GM04504 (cell line): ENCODE results near the gene HTD2.
A peak's percentile ranks its signal among the peaks of the same experiment; 100 is the strongest.
"Not testable (repeated sequence)": the region's sequence is repeated elsewhere in the genome, so short reads cannot be mapped to it uniquely, and the experiment has no call there.

Experiments
- DNase-seq: peaks from one replicate; pipeline ENCODE4 v3.0.0-alpha.2; 2012; ENCODE audit warnings: low read depth

HTD2 gene

DNA sequence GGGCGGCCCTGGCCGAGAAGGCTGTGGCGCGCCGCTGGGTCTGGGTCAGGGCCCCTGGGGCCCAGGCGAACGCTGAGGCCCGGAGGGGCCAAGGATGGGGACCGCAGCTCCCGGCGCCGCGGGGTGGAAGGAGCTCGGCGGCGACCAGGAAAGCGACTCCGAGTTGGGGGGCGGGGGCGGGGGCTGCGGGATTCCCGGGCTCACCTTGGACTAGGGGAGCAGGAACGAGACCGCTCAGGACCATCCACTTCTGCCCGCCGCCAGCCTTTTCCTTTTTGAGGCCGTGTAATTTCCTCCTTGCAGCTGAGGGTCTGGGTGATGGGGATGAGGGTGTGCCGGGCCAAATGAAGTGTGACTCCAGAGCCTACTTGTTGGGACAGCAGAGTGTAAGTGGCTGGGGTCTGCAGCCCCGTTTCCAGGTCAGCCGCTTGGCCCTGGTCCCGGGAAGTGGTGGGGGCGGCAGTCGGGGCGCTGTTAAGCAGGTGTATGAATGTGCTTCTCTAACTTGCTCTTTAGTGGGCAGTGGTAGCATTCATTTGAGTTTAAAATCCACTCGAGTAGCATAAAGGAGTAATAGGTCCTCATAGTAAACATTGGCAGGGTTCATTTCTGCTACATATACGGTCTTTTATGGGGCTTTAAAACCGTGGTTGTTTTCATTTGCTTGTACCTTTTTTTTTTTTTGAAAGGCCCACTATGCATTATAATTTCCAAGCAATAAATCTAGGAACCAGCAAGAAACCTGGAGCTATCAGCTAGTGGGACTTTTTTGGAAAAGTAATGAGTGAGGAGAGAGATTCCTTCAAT lies 27.1 kb downstream of the HTD2 start:
- DNase-seq: no peak

DNA sequence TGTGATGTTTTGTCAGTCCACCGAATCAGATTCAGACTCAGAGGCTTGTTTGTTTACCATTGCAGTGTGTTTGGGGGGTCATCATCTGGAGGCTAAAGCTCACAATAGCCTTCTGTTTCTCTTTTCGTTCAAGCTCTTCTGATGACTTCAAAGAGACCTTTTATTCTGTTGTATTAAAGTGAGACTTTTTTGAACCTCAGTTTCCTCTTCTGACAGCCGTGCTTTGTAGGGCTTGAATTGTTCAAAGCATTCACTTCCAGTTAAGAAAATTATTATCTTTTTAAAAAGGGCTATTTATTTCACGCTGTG lies 27.6 kb downstream of the HTD2 start:
- DNase-seq: no peak

DNA sequence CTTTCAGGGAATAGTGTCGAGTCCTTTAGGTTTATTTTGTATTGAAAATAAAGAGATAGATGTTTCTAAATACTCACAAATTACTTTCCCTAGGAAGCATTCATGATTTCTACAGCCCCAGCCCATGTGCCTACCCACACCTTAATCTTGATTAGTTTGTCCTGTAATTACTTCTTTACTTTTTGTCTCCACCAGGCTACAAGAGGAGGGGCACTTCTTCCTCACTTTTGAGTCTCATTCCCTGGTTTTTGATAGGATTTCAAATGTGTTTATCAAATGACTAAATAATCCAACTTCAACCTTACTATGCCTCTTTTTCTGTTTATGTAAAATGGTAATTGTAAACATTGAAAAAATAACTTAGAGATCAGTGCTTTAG lies 28.2 kb downstream of the HTD2 start:
- DNase-seq: no peak

DNA sequence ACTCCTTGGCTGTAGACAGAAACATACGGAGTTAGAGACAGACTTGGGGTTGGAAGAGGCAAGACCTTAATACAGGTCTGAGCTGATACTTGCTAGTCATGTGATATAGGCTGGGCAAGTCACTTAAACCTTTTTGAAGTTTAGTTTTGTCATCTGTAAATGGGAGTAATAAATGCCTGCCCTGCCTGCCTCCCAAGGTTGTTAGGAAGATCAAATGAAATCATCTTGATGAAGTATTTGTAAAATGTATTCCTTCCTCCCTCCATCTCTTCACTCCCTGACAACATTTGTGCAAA lies 29.3 kb downstream of the HTD2 start:
- DNase-seq: no peak

DNA sequence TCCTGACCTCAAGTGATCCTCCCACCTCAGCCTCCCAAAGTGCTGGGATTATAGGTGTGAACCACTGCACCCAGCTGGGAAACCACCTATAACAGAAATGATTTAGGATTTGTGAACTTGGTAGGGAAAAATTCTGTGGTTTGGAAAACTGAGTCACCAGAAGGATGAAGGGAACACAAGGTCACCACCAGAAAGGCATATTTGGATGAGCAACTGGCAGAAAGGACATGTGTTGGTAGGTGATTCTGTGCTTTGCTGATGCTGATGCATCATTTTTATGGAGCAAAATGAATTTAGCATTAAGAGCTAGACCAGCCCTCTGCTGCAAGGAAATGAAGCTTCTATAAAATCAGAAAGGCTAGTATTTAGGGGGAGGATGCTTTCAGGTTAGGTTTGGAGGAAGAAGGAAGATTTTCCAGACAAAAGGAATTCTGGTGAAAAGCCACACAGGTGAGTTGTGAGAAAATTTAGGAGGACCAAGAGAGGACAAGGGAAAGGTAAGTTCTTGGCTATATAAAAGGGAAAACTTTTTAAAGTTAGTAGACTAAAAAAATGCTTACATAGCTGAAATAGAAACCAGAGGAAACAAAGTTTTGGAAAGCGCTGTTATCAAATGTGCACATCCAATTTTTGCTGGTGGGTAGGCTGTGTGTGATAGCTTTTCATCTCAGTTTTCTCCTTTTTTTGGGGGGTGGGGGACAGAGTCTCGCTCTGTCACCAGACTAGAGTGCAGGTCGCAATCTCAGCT lies 30.0 kb downstream of the HTD2 start:
- DNase-seq: peak; percentile 85

DNA sequence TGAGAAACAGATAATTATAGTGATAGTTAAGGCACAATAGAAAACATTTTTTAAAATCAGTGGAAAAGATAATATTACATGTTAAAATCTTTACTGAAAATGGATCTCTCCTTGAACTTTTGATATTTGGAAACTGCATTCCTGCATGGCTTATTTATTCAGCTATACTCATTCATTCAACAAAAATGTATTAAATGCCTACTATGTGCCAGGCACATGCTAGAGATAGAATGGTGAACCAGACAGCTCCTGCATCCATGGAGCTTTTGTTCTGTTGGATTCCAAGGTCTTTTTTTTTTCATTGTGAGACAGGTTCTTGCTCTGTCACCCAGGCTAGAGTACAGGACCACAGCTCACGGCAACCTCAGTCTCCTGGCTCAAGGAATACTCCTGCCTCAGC lies 30.9 kb downstream of the HTD2 start:
- no peak for DNase-seq

DNA sequence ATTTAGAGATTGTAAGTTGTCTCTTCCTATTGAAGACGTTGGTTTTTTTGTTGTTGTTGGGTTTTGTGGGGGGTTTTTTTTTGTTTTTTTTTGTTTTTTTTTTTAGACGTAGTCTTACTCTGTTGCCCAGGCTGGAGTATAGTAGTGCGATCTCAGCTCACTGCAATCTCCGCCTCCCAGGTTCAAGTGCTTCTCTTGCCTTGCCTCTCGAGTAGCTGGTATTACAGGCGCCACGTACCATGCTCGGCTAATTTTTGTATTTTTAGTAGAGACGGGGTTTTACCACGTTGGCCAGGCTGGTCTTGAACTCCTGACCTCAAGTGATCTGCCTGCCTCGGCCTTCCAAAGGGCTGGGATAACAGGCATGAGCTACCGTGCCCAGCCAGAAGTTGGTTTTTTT lies 32.8 kb downstream of the HTD2 start:
- not testable (repeated sequence) for DNase-seq

DNA sequence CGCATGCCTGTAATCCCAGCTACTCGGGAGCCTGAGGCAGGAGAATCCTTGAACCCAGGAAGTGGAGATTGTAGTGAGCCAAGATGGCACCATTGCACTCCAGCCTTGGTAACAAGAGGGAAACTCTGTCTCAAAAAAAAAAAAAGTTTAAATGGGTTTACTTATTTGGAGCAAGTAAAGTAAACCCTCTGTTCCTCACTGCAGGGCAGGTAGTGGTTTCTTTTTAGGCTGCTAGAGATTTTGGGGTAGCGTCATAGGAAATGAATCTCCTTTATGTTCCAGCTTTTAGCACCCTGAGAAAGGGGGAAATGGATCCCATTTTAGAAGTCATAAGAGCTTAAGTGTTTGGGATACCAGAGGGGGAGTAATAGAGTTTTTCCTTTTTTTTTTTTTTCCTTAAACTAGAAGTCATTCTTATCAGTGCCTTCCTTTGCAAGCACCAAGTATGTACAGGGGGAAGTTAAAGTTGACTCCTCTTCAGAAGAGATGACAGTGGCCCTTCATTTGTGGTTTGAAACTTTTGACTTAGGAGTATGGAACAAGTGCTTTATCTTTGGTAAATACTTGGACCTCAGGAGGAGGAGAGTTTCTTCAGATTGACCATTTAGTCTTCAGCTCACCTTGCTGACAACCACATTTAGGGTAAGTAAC lies 34.4 kb downstream of the HTD2 start:
- DNase-seq: no peak

DNA sequence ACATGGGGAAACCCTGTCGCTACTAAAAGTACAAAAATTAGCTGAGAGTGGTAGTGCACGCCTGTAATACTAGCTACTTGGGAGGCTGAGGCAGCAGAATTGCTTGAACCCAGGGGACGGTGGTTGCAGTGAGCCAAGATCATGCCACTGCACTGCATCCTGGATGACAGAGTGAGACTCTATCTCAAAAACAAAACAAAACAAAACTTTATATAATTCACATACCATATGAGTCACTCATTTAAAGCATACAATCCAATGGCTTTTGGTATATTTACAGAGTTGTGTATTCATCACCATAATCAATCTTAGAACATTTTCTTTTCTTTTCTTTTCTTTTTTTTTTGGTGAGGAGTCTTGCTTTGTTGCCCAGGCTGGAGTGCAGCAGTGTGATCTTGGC lies 35.1 kb downstream of the HTD2 start:
- DNase-seq: no peak

DNA sequence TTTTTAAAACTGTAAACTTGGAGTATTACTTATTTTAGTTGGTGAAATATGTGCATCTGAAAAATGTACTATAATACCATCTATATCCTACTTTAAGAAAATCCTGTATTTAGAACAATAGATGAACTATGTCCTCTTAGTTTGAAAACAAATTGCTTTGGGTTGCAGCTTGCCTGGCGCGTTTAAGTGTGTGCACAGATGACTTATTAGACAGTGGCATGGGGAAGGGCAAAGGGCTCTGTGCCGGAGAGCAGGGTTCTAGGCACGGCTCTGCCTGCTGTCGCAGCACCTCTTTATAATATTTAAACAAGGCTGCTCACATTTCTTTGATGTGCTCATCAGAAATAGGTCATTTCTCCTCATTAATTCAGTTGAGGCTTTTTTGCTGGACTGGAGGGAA lies 36.4 kb downstream of the HTD2 start:
- no peak for DNase-seq

DNA sequence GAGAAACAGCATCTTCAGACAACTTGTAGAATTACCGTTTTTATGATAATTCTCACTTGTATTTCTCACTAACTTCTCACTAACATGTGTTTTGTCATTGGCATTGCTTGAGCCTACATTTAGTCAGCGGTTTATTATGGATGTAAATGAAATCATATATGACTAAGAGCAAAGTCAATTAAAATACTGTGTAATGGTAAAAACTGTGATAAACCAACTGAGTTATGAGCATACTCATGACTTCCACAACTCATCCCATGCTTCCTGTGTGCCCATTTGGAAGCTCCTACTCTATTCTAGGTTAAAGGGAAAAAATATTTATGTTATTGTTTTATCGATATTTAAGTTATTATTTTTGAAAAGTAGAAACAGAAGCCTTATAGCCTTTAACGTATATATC lies 39.1 kb downstream of the HTD2 start:
- DNase-seq: no peak

DNA sequence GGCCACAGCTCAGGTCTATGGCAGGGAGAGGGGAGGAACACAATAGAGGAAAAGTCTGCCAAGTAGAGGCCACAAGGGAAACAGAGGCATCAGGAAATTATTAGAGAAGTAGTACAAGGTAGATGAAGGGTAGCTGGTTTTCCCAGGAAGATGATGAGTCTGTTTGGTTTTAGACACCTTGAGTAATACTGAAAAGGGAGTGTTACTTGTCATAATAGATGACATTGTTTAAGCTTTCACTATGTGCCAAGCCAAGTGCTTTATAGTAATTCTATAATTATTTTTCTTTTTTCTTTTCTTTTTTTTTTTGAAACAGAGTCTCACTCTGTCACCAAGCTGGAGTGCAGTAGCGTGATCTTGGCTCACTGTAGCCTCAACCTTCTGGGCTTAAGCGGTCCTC lies 40.0 kb downstream of the HTD2 start:
- DNase-seq: no peak

DNA sequence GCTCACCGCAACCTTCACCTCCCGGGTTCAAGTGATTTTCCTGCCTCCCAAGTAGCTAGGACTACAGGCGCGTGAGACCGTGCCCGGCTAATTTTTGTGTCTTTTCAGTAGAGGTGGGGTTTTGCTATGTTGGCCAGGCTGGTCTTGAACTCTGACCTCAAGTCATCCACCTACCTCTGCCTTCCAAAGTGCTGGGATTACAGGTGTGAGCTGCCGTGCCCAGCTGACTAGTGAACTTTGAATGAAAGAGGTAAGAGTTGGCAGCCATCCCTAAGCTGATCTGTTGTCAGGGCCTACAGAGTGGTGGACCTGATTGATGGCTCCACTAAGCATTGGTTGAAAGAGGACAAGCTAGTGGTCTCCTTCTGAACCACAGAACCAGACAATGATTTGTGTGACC lies 41.7 kb downstream of the HTD2 start:
- no peak for DNase-seq

DNA sequence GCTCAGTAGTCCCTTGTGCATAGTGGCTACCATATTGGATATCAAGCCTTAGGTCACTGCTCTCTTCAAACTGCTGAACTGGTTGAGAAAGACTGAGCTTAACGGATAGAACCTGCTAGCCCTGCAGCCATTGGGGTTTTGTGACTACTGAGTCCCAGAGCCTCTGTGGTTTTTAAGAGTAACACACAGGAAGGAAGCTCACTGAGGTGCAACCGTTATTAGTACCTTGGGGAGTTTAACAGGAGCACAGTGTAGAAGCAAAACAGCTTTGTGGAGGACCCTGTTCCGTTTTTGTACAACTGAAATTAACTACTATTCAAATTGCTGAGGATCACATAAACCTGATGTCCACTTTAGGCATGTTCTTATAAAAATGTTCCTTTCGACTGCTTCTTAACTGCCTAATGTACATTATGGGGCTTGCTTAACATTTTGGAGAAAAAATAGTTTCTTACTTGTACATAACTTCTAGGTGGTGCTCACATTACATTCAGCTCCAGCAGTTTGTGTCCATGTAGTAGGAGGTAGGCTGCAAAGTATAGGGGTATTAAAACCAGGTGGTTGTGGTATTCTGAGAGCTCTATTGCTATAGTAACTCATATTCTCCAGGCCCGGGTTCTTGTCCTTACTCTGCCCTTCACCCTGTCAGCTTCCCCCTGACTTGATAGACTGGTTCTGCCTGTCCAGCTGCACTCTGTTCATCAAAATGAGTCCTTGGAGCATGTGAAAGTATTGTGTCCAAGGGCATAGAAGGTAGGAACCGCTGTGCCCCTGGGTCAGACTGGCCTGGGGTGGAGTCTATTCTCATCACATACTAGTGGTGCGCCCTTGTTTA lies 43.7 kb downstream of the HTD2 start:
- DNase-seq: no peak

DNA sequence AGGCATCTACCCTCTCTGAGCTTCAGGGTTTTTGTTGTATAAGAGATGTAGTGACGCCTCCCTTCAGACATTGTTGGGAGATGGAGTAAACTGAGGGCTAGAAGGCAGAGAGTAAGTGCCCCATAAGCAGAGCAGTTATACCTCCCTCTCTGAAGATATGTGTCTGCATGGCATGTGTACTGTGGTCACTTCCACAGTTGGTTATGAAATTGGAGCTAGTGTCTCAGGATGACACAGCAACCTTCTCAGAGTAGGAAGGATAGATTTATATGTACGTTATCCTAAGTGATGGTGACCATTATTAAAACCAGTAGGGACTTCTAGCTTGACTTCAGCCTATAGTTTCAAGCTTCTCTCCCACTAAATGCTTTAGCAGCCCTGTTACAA lies 44.3 kb downstream of the HTD2 start:
- DNase-seq: no peak

DNA sequence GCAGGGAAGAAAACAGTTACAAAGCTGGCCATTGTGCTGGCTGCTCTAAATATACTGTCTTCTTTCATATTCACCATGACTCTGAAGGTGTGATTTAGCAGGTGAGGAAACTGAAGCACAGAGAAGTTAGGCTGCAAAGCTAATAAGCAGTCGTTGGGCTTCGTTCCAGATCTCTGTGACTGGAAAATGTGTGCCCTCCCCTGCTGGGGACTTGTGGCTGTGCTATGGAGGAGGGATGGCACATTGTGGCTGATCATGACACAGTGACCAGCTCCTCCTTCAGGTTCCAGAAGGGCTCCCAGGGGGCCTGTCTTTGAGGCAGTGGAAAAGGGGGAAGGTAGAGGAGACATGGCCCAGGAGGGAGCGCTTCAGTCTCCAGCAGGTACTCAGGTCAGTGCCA lies 45.6 kb downstream of the HTD2 start:
- DNase-seq: no peak

DNA sequence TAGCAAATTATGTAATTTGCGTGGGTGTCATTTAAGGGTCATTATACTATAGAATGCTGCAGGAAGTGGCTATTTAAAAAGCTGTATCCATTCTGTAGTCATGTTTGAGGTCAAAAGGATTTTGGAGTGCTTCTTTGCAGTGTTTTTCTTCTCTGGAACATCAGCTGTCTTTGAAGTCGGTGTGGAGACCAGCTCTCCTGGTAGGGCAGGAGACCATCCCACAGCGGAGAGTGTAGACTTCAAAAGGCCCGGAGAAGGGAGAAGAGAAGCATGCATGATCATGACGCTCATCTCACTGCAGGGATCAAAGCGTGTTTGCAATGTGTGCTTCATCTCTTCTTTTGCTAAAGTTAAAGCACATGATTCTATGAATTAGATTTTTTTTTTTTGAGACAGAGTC lies 46.3 kb downstream of the HTD2 start:
- no peak for DNase-seq

DNA sequence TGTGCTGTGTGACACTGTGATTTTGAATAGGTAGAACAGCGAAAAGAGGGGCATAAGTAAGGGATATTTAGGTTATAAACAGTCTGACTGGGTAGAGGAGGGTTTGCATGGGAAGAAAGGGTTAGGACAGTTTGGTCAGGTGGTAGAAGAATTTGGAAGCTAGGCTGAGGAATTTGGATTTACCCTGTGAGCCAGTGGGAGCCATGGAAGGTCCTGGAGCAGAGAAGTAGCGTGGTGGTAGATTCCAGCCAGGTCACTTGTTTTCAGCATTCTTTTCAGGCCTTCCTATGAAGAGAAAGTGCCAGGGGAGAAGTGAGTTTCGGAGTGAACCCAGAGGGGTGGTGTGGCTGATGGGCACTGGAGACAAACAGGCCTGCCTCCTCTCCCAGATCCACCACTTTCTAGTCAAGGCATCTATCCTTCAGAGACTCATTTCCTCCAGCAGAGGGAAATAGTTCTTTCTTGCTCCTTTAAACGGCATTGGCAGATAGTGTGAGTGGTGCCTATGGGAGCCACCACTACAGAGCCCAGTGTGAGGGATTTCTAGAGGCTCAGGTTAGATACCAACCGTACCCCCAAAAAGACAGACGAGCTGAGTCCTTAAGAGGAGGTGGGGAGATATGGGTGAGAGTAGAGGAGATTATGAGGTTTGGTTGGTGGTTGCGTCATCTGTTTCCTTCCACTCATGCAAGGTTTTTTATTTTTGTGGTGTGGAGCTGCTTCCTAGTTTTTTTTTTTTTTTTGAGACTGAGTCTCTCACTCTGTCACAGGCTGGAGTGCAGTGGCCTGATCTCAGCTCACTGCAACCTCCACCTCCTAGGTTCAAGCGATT lies 47.6 kb downstream of the HTD2 start:
- DNase-seq: no peak

DNA sequence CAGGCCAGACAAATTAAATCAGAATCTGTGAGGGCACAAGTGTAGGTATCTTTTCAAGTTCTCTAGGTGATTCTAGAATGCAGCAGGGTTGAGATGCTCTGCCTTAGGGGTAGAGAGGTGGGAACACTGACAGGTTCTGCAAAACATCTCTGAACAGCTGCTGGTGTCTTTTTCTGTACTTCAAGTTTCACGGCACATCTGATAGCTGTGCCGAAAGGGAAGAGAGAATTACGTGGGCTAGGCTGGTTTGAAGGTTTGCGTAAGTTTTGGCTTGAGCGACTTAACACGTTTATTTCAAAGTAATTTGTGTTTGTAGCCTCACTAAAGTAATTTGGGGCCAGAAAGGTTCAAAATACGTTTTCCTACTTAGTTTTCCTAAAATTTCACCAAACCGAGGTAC lies 48.9 kb downstream of the HTD2 start:
- DNase-seq: no peak

DNA sequence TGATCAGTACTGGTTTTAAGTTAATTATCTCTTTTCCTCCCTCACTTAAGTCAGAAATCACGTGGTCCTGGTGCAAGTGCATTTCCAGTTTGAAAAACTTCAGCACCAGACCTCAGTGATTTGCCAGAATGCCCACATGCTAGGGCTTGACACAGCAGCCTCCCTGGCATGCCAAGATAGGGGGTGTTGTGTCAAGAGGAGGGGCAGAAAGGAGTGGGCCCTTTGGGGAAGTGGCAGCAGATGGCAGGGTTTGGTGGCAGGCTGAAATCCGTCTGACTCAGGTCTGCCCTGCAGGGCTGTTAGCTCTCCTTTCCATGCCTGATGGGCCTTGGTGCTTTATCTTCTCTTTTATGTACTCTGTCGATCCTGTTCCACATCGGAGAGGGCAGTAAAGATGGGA lies 49.7 kb downstream of the HTD2 start:
- no peak for DNase-seq

DNA sequence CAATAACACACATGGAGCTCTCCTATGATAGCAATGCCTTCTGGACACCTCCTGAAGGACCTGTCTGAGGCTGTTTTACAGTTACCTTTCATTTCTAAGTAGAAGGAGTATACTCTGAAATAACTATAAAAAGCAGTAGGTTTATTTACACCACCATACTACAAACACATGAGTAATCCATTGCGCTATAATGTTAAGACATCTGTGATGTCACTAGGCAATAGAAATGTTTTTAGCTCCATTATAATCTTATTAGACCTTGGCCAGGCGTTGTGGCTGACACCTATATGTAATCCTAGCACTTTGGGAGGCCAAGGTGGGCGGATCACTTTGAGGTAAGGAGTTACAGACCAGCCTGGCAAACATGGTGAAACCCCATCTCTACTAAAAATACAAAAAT lies 51.1 kb downstream of the HTD2 start:
- DNase-seq: no peak

DNA sequence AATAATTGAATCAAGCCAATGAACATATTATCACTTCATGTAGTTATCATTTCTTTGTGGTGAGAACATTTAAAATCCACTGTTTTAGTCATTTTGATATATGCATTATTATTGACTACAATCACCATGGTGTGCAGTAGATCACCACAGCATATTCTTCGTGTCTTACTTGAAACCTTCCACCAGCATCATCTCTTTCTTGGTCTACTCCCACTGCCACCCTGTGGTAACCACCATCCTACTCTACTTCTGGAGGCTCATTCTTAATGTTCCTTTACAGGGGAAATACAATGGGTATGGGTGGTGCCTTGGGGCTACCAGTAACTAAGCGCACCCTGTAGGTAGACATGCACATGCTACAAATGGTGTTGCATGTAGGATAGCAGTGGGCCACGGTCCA lies 51.8 kb downstream of the HTD2 start:
- DNase-seq: no peak
